Measurements from ENCODE around the gene SREK1.

- no peak for TF ChIP-seq TARDBP (IDR thresholded peaks at IDR 0.05)
- TF ChIP-seq HDGF (IDR thresholded peaks at IDR 0.05; ENCODE audit: borderline replicate concordance), result no peak
Observed at GRCh38 chr5:66142417-66142816, 1.7 kb upstream of the SREK1 start.

All from HEK293T (cell line).